PC-3 (cell line): ENCODE results near the gene COL12A1. TPM values are rescaled to one million over a fixed set of nuclear protein-coding genes. Genes with fewer than 3 reads are reported as not detected.

Source experiments
- ATAC-seq: fragments of 200-7000 bp; cut with Tn5 transposase; 2 replicates; pipeline ENCODE4 v1.9.1; 2020; ENCODE audit warnings: mild to moderate bottlenecking, moderate library complexity
- BruUV-seq: library from RNA; stranded (reverse); fragments of 400-500 nt; replicated peaks from 2 replicates; lab custom pipeline; 2021; lab: Mats Ljungman, UMichigan
- CTCF ChIA-PET: fragments of 300-600 bp; sonication (Branson Sonifier 250); formaldehyde crosslinking; loops from one replicate; lab custom pipeline; 2022; ENCODE audit warnings: antibody characterized with exemption; lab: Charles Lee
- POLR2A ChIA-PET: fragments of 300-600 bp; sonication (Branson Sonifier 250); formaldehyde crosslinking; loops from one replicate; lab custom pipeline; 2022; ENCODE audit warnings: antibody characterized with exemption; ENCODE audit not compliant: unreplicated experiment; lab: Charles Lee
- DNase-seq: peaks from one replicate; pipeline ENCODE4 v3.0.0-alpha.2; 2015
- H2AFZ ChIP-seq: fragments of 300-600 bp; sonication (generic); 2 replicates; pipeline ENCODE4 v1.6.0; 2016; ENCODE audit warnings: antibody characterized with exemption, low read length
- H3F3A ChIP-seq: fragments of 300-600 bp; sonication (generic); one replicate; pipeline ENCODE4 v1.6.0; 2017; ENCODE audit warnings: antibody characterized with exemption, low read length, control low read depth, mild to moderate bottlenecking; ENCODE audit not compliant: unreplicated experiment
- H3K27ac ChIP-seq: fragments of 300-600 bp; sonication (generic); 2 replicates; pipeline ENCODE4 v1.5.1; 2016; ENCODE audit warnings: mild to moderate bottlenecking, low read length
- H3K27me3 ChIP-seq: fragments of 300-600 bp; sonication (generic); 2 replicates; pipeline ENCODE4 v1.6.1; 2016; ENCODE audit warnings: low read length, mixed read lengths
- H3K36me3 ChIP-seq: fragments of 300-600 bp; sonication (generic); 2 replicates; pipeline ENCODE4 v1.6.1; 2016; ENCODE audit warnings: low read depth, mixed run types, low read length, mixed read lengths
- H3K4me1 ChIP-seq: fragments of 300-600 bp; sonication (generic); 2 replicates; pipeline ENCODE4 v1.5.1; 2016; ENCODE audit warnings: low read length; ENCODE audit not compliant: insufficient read depth
- H3K4me2 ChIP-seq: fragments of 300-600 bp; sonication (generic); 2 replicates; pipeline ENCODE4 v1.6.0; 2016; ENCODE audit warnings: low read length
- H3K4me3 ChIP-seq: fragments of 300-600 bp; sonication (generic); 2 replicates; pipeline ENCODE4 v1.5.1; 2016; ENCODE audit warnings: mild to moderate bottlenecking, low read length, mixed read lengths
- H3K79me2 ChIP-seq: fragments of 300-600 bp; sonication (generic); 2 replicates; pipeline ENCODE4 v1.6.1; 2017; ENCODE audit warnings: low read length, mixed read lengths
- H3K9ac ChIP-seq: fragments of 300-600 bp; sonication (generic); 2 replicates; pipeline ENCODE4 v1.6.0; 2016; ENCODE audit warnings: mild to moderate bottlenecking, low read length
- H3K9me2 ChIP-seq: fragments of 300-600 bp; sonication (generic); replicated peaks from 2 replicates; pipeline ENCODE4 v1.6.1; 2016; ENCODE audit warnings: mixed run types, low read length, mixed read lengths
- H3K9me3 ChIP-seq: fragments of 300-600 bp; sonication (generic); 2 replicates; pipeline ENCODE4 v1.6.1; 2016; ENCODE audit warnings: low read length, mixed read lengths
- H4K20me1 ChIP-seq: fragments of 300-600 bp; sonication (generic); 2 replicates; pipeline ENCODE4 v1.6.1; 2016; ENCODE audit warnings: low read length, mixed read lengths
- CTCF ChIP-seq: fragments of 300-600 bp; sonication (generic); conservative IDR thresholded peaks from 2 replicates; pipeline ENCODE4 v1.5.1; 2017; ENCODE audit warnings: antibody characterized with exemption, low read depth, mild to moderate bottlenecking, low read length
- EZH2 ChIP-seq: fragments of 300-600 bp; sonication (generic); IDR thresholded peaks from one replicate; pipeline ENCODE4 v1.6.1; 2017; ENCODE audit warnings: antibody characterized with exemption, mild to moderate bottlenecking, low read length; ENCODE audit not compliant: unreplicated experiment
- EZH2phosphoT487 ChIP-seq: fragments of 300-600 bp; sonication (generic); IDR thresholded peaks from 2 replicates; pipeline ENCODE4 v1.6.1; 2018; ENCODE audit warnings: mild to moderate bottlenecking, antibody characterized with exemption, low read length, borderline replicate concordance
- intact Hi-C: fragments of 100-400 bp; cut with micrococcal nuclease; formaldehyde crosslinking; loops from 2 replicates; pipeline ENCODE4 v1.9.0; 2023
- total RNA-seq: library from RNA; depleted of rRNA; stranded (reverse); fragments of >200 nt; gene quantifications from 2 replicates; pipeline ENCODE4 v1.2.3, GENCODE V29; 2014

Gene COL12A1
- total RNA-seq, 1 experiment from 2014 or later = 24.2 TPM

GRCh38 chr6:75213732-75214131 is 7.9 kb upstream of the COL12A1 start:
- no peaks in the 10 kb centered on the region for H4K20me1 ChIP-seq
- H3K27ac ChIP-seq = no peak overlapping the region
- H3K27me3 ChIP-seq = no peaks in the 10 kb centered on the region
- H3K9me3 ChIP-seq = no peaks in the 10 kb centered on the region
- ChIA-PET CTCF (interaction anchor here (0.6 kb wide), 2 partner anchors 200 to 880 kb away, joined by 3 read pairs; no protein-coding TSS in a partner anchor), POLR2A (no interaction called here)
- no peak overlapping the region for H3K9ac ChIP-seq
- no peaks in the 10 kb centered on the region for H3K36me3 ChIP-seq
- DNase-seq (no peak), ATAC-seq (no peak; the same call in 1 of the 2 replicates)
- peaks cover 16% of the 10 kb centered on the region for H3K4me1 ChIP-seq
- H3K4me3 ChIP-seq = no peak overlapping the region
- H3K4me2 ChIP-seq = no peak overlapping the region
- H3F3A ChIP-seq = no peaks in the 10 kb centered on the region
- TF ChIP-seq EZH2 (no peak), EZH2phosphoT487 (no peak), CTCF (no peak)
- H3K9me2 ChIP-seq = no peaks in the 10 kb centered on the region
- BruUV-seq = no TSS peak
- no peak overlapping the region for H2AFZ ChIP-seq
- intact Hi-C loops = no loop called here
- H3K79me2 ChIP-seq = no peaks in the 10 kb centered on the region

GRCh38 chr6:75213112-75213511 is 7.3 kb upstream of the COL12A1 start:
- H3K27ac ChIP-seq = no peak overlapping the region
- peaks cover 19% of the 10 kb centered on the region for H3K4me1 ChIP-seq
- ChIA-PET POLR2A (no interaction called here), CTCF (interaction anchor here (0.6 kb wide), 2 partner anchors 200 to 879 kb away, joined by 3 read pairs; no protein-coding TSS in a partner anchor)
- TF ChIP-seq EZH2 (no peak), EZH2phosphoT487 (no peak), CTCF (no peak)
- no peak overlapping the region for H3K4me3 ChIP-seq
- H3K9me2 ChIP-seq = no peaks in the 10 kb centered on the region
- H3K27me3 ChIP-seq = no peaks in the 10 kb centered on the region
- intact Hi-C loops = no loop called here
- H3F3A ChIP-seq = no peaks in the 10 kb centered on the region
- H3K9ac ChIP-seq = no peak overlapping the region
- no peak overlapping the region for H3K4me2 ChIP-seq
- H3K36me3 ChIP-seq = no peaks in the 10 kb centered on the region
- no peak for ATAC-seq
- DNase-seq = no peak
- no TSS peak for BruUV-seq
- H2AFZ ChIP-seq = no peak overlapping the region
- H4K20me1 ChIP-seq = no peaks in the 10 kb centered on the region
- H3K79me2 ChIP-seq = no peaks in the 10 kb centered on the region
- H3K9me3 ChIP-seq = no peaks in the 10 kb centered on the region

GRCh38 chr6:75211920-75212590 is 6.2 kb upstream of the COL12A1 start:
- Histone ChIP-seq H3K36me3 (no peaks in the 10 kb centered on the region), H3K9ac (no peak overlapping the region), H2AFZ (no peak overlapping the region), H3K9me3 (no peaks in the 10 kb centered on the region), H3K27ac (no peak overlapping the region), H4K20me1 (no peaks in the 10 kb centered on the region), H3K4me3 (no peak overlapping the region), H3K79me2 (no peaks in the 10 kb centered on the region), H3K4me2 (no peak overlapping the region), H3K9me2 (no peaks in the 10 kb centered on the region), H3K27me3 (no peaks in the 10 kb centered on the region), H3K4me1 (peaks cover 14% of the 10 kb centered on the region; the same call in 1 of the 2 replicates), H3F3A (no peaks in the 10 kb centered on the region)
- no peak for TF ChIP-seq EZH2
- TF ChIP-seq EZH2phosphoT487 = no peak
- no peak for TF ChIP-seq CTCF
- CTCF ChIA-PET = interaction anchor here (0.7 to 1.2 kb wide), 3 partner anchors 18 to 1905 kb away, joined by 3 to 5 read pairs (median 4); no protein-coding TSS in a partner anchor
- ATAC-seq = no peak
- POLR2A ChIA-PET = no interaction called here
- intact Hi-C loops = loop anchor here (1.0 to 2.0 kb wide), 3 partner anchors 18 to 1226 kb away; no protein-coding TSS in a partner anchor
- DNase-seq = peak; percentile 12
- BruUV-seq = no TSS peak
